DND-41 (cell line): ENCODE data around the gene REEP5.

Experiments
- ATAC-seq: fragments of 200-7000 bp; cut with Tn5 transposase; 3 replicates; pipeline ENCODE4 v1.9.1; 2021; ENCODE audit warnings: low read depth; ENCODE audit not compliant: insufficient read depth
- DNase-seq: peaks from one replicate; pipeline ENCODE4 v3.0.0-alpha.2; 2020
- H2AFZ ChIP-seq: 2 replicates; pipeline ENCODE4 v1.6.0; 2012; ENCODE audit warnings: low read depth, low read length
- H3K27ac ChIP-seq: 2 replicates; pipeline ENCODE4 v1.5.1; 2012; ENCODE audit warnings: low read length, inconsistent platforms
- H3K27me3 ChIP-seq: fragments of 200-600 bp; sonication (generic); 2 replicates; pipeline ENCODE4 v1.6.0; 2012; ENCODE audit warnings: low read length, mild to moderate bottlenecking, inconsistent platforms; ENCODE audit not compliant: insufficient read depth, poor library complexity
- H3K36me3 ChIP-seq: 2 replicates; pipeline ENCODE4 v1.5.1; 2012; ENCODE audit warnings: low read length, inconsistent platforms; ENCODE audit not compliant: insufficient read depth
- H3K4me1 ChIP-seq: 2 replicates; pipeline ENCODE4 v1.5.1; 2012; ENCODE audit warnings: mild to moderate bottlenecking, low read length; ENCODE audit not compliant: insufficient read depth
- H3K4me2 ChIP-seq: 2 replicates; pipeline ENCODE4 v1.6.0; 2012; ENCODE audit warnings: mild to moderate bottlenecking, moderate library complexity, low read length, inconsistent platforms; ENCODE audit not compliant: insufficient read depth
- H3K4me3 ChIP-seq, 2 experiments: fragments of 200-600 bp in 1 of 2; shearing (Covaris generic) in 1 of 2; 2 replicates each; pipeline ENCODE4 v1.5.1; 2012 to 2016; ENCODE audit warnings: inconsistent platforms in 2 of 2, low read length in 2 of 2, mild to moderate bottlenecking in 2 of 2, low read depth in 1 of 2, moderate library complexity in 1 of 2
- H3K79me2 ChIP-seq: 2 replicates; pipeline ENCODE4 v1.6.0; 2012; ENCODE audit warnings: low read length, inconsistent platforms; ENCODE audit not compliant: insufficient read depth
- H3K9ac ChIP-seq: 2 replicates; pipeline ENCODE4 v1.6.0; 2012; ENCODE audit warnings: low read depth, mild to moderate bottlenecking, inconsistent platforms, low read length, moderate library complexity
- H3K9me3 ChIP-seq: 2 replicates; pipeline ENCODE4 v1.5.1; 2012; ENCODE audit warnings: low read length, moderate library complexity, mild to moderate bottlenecking, inconsistent platforms; ENCODE audit not compliant: insufficient read depth, severe bottlenecking
- H4K20me1 ChIP-seq: 2 replicates; pipeline ENCODE4 v1.6.0; 2012; ENCODE audit warnings: low read length; ENCODE audit not compliant: insufficient read depth
- CTCF ChIP-seq: IDR thresholded peaks from 2 replicates; pipeline ENCODE4 v1.5.1; 2012; ENCODE audit warnings: borderline replicate concordance, low read length, moderate library complexity, mild to moderate bottlenecking; ENCODE audit not compliant: poor library complexity, severe bottlenecking; ENCODE audit errors: extremely low read depth
- EZH2 ChIP-seq: IDR thresholded peaks from 3 replicates; pipeline ENCODE4 v1.6.1; 2012; ENCODE audit warnings: borderline replicate concordance, low read depth, mild to moderate bottlenecking, moderate library complexity, low read length, inconsistent platforms; ENCODE audit not compliant: severe bottlenecking

The REEP5 gene

DNA sequence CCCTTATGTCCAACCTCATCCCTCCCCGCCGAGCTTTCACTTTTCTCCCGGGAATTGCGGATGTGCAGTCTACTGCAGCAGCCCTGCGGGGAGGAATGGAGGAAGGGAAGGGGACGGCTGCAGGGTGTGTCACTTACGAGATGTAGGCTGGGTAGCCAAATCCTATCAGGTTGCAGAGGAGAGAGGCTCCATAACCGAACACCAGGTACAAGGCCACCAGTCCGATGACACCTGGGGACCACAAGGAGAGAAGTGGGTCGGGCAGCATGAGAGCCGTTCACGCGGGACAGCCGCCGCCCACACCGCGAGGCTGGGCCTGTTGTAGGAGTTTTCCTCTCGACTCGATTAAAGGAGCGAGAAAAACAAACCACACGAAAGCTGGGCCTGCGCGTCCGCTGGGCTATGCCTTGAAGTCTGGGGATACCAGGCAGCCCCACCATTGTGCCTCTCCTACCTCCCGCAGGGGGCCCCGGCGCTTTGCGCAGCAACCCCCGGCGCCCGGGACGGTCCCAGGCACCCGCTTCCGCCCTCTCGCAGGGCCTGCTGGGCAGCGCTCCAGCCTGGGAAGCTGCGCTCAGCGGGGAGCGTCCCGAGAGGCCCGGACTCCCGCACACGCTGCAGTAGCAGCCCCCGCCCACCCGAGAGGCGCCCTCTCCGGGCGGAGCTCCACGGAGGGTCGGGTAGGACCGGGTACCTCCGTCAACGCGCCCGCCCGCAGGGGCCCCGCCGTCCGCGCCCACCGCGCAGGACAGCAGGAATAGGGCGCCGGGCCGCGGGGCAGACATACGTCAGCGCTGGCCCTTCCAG is 798 bp downstream of the REEP5 start:
- H2AFZ ChIP-seq = peak overlapping the region; percentile 92
- peak overlapping the region; percentile 83 to 95 for H3K4me3 ChIP-seq
- H3K4me1 ChIP-seq = peaks cover 62% of the 10 kb centered on the region
- ATAC-seq = peak; percentile 73
- H3K27ac ChIP-seq = peak overlapping the region; percentile 79
- H3K9ac ChIP-seq = peak overlapping the region; percentile 89
- peaks cover 45% of the 10 kb centered on the region for H3K36me3 ChIP-seq
- H3K79me2 ChIP-seq = peaks cover 42% of the 10 kb centered on the region
- no peaks in the 10 kb centered on the region for H3K27me3 ChIP-seq
- peak overlapping the region; percentile 95 for H3K4me2 ChIP-seq
- TF ChIP-seq EZH2 (no peak), CTCF (no peak)
- 0 out of 2 replicates have a peak, but pooled peaks cover 5% of the 10 kb centered on the region for H4K20me1 ChIP-seq
- no peaks in the 10 kb centered on the region for H3K9me3 ChIP-seq
- peak; percentile 65 for DNase-seq

- Histone ChIP-seq H3K27me3 (no peaks in the 10 kb centered on the region), H3K4me1 (peaks cover 66% of the 10 kb centered on the region), H3K4me2 (peak overlapping the region; percentile 95), H3K79me2 (peaks cover 54% of the 10 kb centered on the region), H2AFZ (no peak overlapping the region), H3K9ac (no peak overlapping the region), H4K20me1 (0 out of 2 replicates have a peak, but pooled peaks cover 5% of the 10 kb centered on the region), H3K27ac (no peak overlapping the region), H3K4me3 (peak overlapping the region in 1 of 2 experiments; percentile 83; a peak in 1 of 4 replicates), H3K9me3 (no peaks in the 10 kb centered on the region), H3K36me3 (peaks cover 48% of the 10 kb centered on the region)
- no peak for ATAC-seq
- TF ChIP-seq CTCF (no peak), EZH2 (no peak)
- DNase-seq = no peak
These were observed 2.1 kb downstream of the REEP5 start for GRCh38 chr5:112919972-112920371.

- H3K36me3 ChIP-seq = peaks cover 54% of the 10 kb centered on the region
- no peak for TF ChIP-seq EZH2
- TF ChIP-seq CTCF = no peak
- H4K20me1 ChIP-seq = 0 out of 2 replicates have a peak, but pooled peaks cover 5% of the 10 kb centered on the region
- ATAC-seq (no peak), DNase-seq (no peak)
- no peak overlapping the region for H3K27ac ChIP-seq
- no peaks in the 10 kb centered on the region for H3K9me3 ChIP-seq
- peak overlapping the region; percentile 27; the same call in 1 of the 2 replicates for H3K4me2 ChIP-seq
- H3K79me2 ChIP-seq = peaks cover 62% of the 10 kb centered on the region
- no peak overlapping the region for H2AFZ ChIP-seq
- no peaks in the 10 kb centered on the region for H3K27me3 ChIP-seq
- H3K4me1 ChIP-seq = peaks cover 61% of the 10 kb centered on the region
- H3K9ac ChIP-seq = no peak overlapping the region
- no peak overlapping the region for H3K4me3 ChIP-seq
These were observed 3.3 kb downstream of the REEP5 start for GRCh38 chr5:112918679-112919078.
